GM19455 (cell line): ENCODE data around the gene ALDOA.

Source experiments
- ATAC-seq: cut with Tn5 transposase; IDR thresholded peaks from one replicate; pipeline ENCODE4 v1.9.1; 2021; ENCODE audit not compliant: unreplicated experiment

ALDOA gene

GRCh38 chr16:30088832-30089624, 23.5 kb downstream of the ALDOA start:
- no peak for ATAC-seq

- ATAC-seq: no peak
Observed at GRCh38 chr16:30090610-30091331, 25.2 kb downstream of the ALDOA start.

- ATAC-seq: peak; percentile 62
Observed at GRCh38 chr16:30091474-30092372, 26.2 kb downstream of the ALDOA start, which contains the start of gene TBX6. TBX6 (minus strand) TSS chr16:30091924; CDS start chr16:30091193, 731 bp downstream.

- peak; percentile 41 for ATAC-seq
Observed at GRCh38 chr16:30092373-30093010, 26.9 kb downstream of the ALDOA start.

GRCh38 chr16:30094541-30095165, 29.1 kb downstream of the ALDOA start:
- no peak for ATAC-seq

GRCh38 chr16:30095166-30096078, 29.9 kb downstream of the ALDOA start:
- no peak for ATAC-seq

- ATAC-seq: peak; percentile 52
Observed at GRCh38 chr16:30096105-30096861, 30.7 kb downstream of the ALDOA start, which contains the start of gene YPEL3. YPEL3 (minus strand) TSS chr16:30096213; CDS start chr16:30095482, 731 bp downstream.

GRCh38 chr16:30096862-30097563, 31.5 kb downstream of the ALDOA start:
- no peak for ATAC-seq

GRCh38 chr16:30104090-30104489, 38.5 kb downstream of the ALDOA start:
- no peak for ATAC-seq

- ATAC-seq: no peak
Observed at GRCh38 chr16:30104492-30104891, 38.9 kb downstream of the ALDOA start.

- ATAC-seq: no peak
Observed at GRCh38 chr16:30108059-30108850, 42.7 kb downstream of the ALDOA start.

- no peak for ATAC-seq
Observed at GRCh38 chr16:30110661-30111060, 45.1 kb downstream of the ALDOA start.

GRCh38 chr16:30112197-30113030, 46.9 kb downstream of the ALDOA start:
- no peak for ATAC-seq

GRCh38 chr16:30113031-30113710, 47.6 kb downstream of the ALDOA start, which contains the start of gene GDPD3:
GDPD3 (minus strand) TSS chr16:30113537; CDS start chr16:30113478, 59 bp downstream.
- no peak for ATAC-seq

- ATAC-seq: no peak
Observed at GRCh38 chr16:30113711-30114333, 48.3 kb downstream of the ALDOA start.
